Measurements from ENCODE around the gene TCEAL7. TPM values are rescaled to one million over a fixed set of nuclear protein-coding genes. Genes with fewer than 3 reads are reported as not detected.
A peak's percentile ranks its signal among the peaks of the same experiment; 100 is the strongest.
"Not testable (repeated sequence)": the region's sequence is repeated elsewhere in the genome, so short reads cannot be mapped to it uniquely, and the experiment has no call there.

TCEAL7 gene
- 54.0 and 66.3 TPM in 2 replicates for total RNA-seq
- 16.7 TPM for polyA plus RNA-seq (2012)

- DNase-seq (ENCODE audit: low read depth): peak; percentile 94
These were observed at the start of gene TCEAL7 for GRCh38 chrX:103329991-103330390. TSS of gene TCEAL7 (plus strand) at chrX:103330239. CDS start at chrX:103331404, 1,165 bp downstream.

GRCh38 chrX:103293118-103293517, 36.9 kb upstream of the TCEAL7 start:
- no peak for DNase-seq (ENCODE audit: low read depth)

- DNase-seq (ENCODE audit: low read depth): no peak
These were observed 25.3 kb upstream of the TCEAL7 start for GRCh38 chrX:103304705-103305104.

GRCh38 chrX:103305666-103306065, 24.4 kb upstream of the TCEAL7 start:
- DNase-seq (ENCODE audit: low read depth): not testable (repeated sequence)

GRCh38 chrX:103309860-103310554, 20.0 kb upstream of the TCEAL7 start:
- no peak for DNase-seq (ENCODE audit: low read depth)

- DNase-seq (ENCODE audit: low read depth): peak; percentile 56
These were observed 19.3 kb upstream of the TCEAL7 start, which contains the start of gene BEX2 for GRCh38 chrX:103310555-103311398. TSS of gene BEX2 (minus strand) at chrX:103310990. CDS start at chrX:103309976, 1,014 bp downstream.

GRCh38 chrX:103311399-103311780, 18.6 kb upstream of the TCEAL7 start:
- DNase-seq (ENCODE audit: low read depth): peak; percentile 55

- DNase-seq (ENCODE audit: low read depth): no peak
These were observed 746 bp downstream of the TCEAL7 start for GRCh38 chrX:103330681-103331288.

GRCh38 chrX:103338663-103339062, 8.6 kb downstream of the TCEAL7 start:
- no peak for DNase-seq (ENCODE audit: low read depth)

- DNase-seq (ENCODE audit: low read depth): peak; percentile 52
These were observed 13.1 kb downstream of the TCEAL7 start for GRCh38 chrX:103343105-103343504.

- no peak for DNase-seq (ENCODE audit: low read depth)
These were observed 14.6 kb downstream of the TCEAL7 start for GRCh38 chrX:103344606-103345005.

GRCh38 chrX:103347682-103348397, 17.8 kb downstream of the TCEAL7 start:
- no peak for DNase-seq (ENCODE audit: low read depth)

- peak; percentile 89 for DNase-seq (ENCODE audit: low read depth)
These were observed 26.2 kb downstream of the TCEAL7 start, which contains the start of gene TCEAL9 for GRCh38 chrX:103356130-103356798. TSS of gene TCEAL9 (plus strand) at chrX:103356506. CDS start at chrX:103357685, 1,179 bp downstream.

- DNase-seq (ENCODE audit: low read depth): no peak
These were observed 26.8 kb downstream of the TCEAL7 start for GRCh38 chrX:103356858-103357257.

- no peak for DNase-seq (ENCODE audit: low read depth)
These were observed 27.8 kb downstream of the TCEAL7 start for GRCh38 chrX:103357871-103358270.

GRCh38 chrX:103359605-103360004, 29.6 kb downstream of the TCEAL7 start:
- not testable (repeated sequence) for DNase-seq (ENCODE audit: low read depth)

- DNase-seq (ENCODE audit: low read depth): no peak
These were observed 30.1 kb downstream of the TCEAL7 start for GRCh38 chrX:103360092-103360491.

- no peak for DNase-seq (ENCODE audit: low read depth)
These were observed 30.9 kb downstream of the TCEAL7 start for GRCh38 chrX:103360916-103361315.

- no peak for DNase-seq (ENCODE audit: low read depth)
These were observed 31.8 kb downstream of the TCEAL7 start for GRCh38 chrX:103361798-103362197.

- DNase-seq (ENCODE audit: low read depth): peak; percentile 18
These were observed 32.4 kb downstream of the TCEAL7 start for GRCh38 chrX:103362474-103362873.
